MM.1S (cell line): ENCODE results near the gene SETMAR.

ENCODE experiments used
- EZH2 ChIP-seq: fragments of 300-600 bp; sonication (generic); optimal IDR thresholded peaks from 2 replicates; pipeline ENCODE3; 2017; ENCODE audit warnings: low read depth, mild to moderate bottlenecking, antibody characterized with exemption, low read length, mixed read lengths
- EZH2phosphoT487 ChIP-seq: fragments of 300-600 bp; sonication (generic); IDR thresholded peaks from 2 replicates; pipeline ENCODE4 v1.6.1; 2018; ENCODE audit warnings: antibody characterized with exemption, low read length
- TF ChIP-seq, protein P1 (sequence below): fragments of 300-600 bp; sonication (generic); IDR thresholded peaks from 2 replicates; pipeline ENCODE4 v1.5.1; 2016; ENCODE audit warnings: antibody characterized with exemption, low read length, mixed read lengths

DNA sequence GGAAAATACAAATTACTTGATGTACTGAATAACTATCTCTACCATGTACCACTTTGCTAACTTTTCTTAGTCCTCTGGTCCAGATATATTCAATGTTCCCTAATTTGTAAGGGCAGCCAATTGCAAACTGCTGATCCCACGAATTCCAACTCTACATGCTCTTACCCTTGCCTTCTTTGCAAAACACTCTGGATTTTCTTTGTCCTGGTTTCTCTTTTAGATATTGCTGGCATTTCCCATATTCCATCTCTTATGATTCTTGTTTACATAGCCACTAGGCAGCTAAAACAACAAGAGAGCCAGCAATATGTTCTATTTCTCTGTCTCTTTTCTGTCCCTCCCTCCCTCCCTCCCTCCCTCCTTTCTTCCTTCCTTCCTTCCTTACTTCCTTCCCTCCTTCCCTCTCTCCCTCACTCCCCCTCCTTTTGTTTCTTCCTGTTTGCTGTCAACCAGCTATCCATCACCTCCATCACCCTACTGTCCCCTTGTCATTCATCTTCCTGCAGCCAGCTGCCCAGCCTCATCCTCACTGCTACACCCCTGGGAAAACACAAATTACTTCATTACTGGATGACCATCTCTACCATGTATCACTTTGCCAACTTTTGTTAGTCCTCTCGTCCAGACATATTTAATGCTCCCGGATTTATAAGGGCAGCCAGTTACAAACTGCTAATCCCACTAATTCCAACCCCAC lies 33.8 kb downstream of the SETMAR start:
- TF ChIP-seq, protein P1, sequence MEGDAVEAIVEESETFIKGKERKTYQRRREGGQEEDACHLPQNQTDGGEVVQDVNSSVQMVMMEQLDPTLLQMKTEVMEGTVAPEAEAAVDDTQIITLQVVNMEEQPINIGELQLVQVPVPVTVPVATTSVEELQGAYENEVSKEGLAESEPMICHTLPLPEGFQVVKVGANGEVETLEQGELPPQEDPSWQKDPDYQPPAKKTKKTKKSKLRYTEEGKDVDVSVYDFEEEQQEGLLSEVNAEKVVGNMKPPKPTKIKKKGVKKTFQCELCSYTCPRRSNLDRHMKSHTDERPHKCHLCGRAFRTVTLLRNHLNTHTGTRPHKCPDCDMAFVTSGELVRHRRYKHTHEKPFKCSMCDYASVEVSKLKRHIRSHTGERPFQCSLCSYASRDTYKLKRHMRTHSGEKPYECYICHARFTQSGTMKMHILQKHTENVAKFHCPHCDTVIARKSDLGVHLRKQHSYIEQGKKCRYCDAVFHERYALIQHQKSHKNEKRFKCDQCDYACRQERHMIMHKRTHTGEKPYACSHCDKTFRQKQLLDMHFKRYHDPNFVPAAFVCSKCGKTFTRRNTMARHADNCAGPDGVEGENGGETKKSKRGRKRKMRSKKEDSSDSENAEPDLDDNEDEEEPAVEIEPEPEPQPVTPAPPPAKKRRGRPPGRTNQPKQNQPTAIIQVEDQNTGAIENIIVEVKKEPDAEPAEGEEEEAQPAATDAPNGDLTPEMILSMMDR, result no peak
- TF ChIP-seq EZH2phosphoT487, result no peak
- TF ChIP-seq EZH2, result no peak
